HG03460 (cell line): ENCODE results near the gene ADAMTS14.
"Not testable (repeated sequence)": the region's sequence is repeated elsewhere in the genome, so short reads cannot be mapped to it uniquely, and the experiment has no call there.

Experiments used
- ATAC-seq: cut with Tn5 transposase; IDR thresholded peaks from one replicate; pipeline ENCODE4 v1.9.1; 2021; ENCODE audit not compliant: unreplicated experiment

Gene ADAMTS14

DNA sequence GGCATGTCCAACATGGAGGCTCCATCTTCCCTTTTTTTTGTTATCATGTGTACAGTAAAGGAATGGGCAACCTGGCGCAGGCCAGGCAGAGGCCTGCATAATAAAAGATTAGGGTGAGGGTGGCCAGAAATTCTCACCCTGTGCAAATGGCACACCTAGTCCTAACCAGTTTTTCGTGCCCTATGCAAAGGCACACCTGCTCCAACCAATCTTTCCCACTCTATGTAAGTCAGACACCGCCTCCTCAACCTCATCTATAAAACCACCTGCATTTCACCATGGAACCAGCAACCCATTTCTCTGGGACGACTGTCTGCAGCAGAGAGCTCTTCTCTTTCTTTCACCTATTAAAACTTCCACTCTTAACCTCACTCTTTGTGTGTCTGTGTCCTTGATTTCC, 96.8 kb downstream of the ADAMTS14 start:
- no peak for ATAC-seq

DNA sequence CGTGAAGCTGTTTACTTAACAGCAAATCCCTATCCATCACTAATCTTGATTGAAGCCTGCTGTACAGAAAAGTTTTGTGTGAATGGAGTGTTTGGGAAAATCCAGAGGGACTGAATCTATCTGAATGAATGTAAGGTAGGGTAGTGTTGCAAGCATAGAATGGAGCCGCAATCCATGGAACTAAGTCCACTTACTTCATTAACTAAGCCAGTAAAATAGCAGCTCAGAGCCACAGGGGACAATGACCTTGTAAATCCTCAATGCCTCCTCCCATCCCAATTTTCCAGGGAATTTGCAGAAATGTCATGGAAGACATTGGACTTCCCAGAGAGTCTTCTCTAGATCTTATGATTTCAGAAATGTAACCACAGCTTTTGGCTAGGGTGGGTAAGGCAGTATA, 97.7 kb downstream of the ADAMTS14 start:
- no peak for ATAC-seq

DNA sequence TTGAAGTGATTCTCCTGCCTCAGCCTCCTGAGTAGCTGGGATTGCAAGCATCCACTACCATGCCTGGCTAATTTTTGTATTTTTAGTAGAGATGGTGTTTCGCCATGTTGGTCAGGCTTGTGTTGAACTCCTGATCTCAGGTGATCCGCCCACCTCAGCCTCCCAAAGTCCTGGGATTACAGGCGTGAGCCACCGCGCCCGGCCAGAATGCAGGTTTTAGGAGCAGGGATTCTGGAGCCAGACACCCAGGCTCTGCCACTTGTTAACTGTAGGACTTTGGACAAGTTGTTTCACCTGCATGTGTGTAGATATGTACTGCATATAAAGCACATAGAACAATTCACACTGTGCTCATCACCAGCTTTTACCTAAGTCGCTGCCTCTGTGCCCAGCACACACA, 98.2 kb downstream of the ADAMTS14 start:
- ATAC-seq, result not testable (repeated sequence)

DNA sequence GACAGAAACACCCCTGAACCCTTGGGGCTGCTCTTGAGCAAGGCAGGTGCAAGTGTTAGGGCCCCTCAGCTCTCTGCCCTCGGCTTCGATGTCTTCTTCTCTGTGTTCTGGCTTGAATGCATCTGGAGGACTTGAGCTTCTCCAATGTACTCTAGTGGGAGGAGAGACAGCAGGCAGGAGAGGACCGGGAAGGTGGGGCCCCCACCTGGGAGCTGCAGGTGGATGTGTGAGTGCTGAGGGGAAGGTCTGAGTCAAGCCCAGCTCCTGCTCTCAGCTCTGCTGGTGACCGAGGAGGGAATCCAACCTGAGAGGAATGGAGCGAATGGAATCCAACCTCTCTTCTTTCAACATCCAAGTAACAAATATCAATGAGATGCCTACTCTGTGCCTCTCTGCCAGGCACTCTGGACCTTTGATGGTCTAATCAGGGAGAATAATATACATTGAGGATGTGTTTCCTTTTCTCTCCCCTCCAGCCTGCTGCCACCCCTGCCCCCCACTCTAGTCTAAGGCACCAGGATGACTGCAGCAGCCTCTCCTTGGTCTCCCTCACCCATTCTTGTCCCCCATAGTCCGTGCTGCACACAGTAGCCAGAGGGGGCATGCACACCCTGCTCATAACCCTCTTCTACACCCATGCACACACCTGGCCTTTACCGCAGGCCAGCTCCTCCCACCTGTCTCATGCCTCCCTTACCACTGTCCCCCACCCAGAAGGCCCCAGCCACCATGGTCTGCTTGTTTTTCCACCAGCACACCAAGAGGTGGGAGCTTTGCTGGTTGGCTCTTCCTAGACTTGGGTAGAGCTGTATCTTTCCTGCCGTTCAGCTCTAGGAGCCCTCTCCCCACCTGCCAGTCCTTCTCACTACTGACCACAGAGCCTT, 99.2 kb downstream of the ADAMTS14 start:
- no peak for ATAC-seq

DNA sequence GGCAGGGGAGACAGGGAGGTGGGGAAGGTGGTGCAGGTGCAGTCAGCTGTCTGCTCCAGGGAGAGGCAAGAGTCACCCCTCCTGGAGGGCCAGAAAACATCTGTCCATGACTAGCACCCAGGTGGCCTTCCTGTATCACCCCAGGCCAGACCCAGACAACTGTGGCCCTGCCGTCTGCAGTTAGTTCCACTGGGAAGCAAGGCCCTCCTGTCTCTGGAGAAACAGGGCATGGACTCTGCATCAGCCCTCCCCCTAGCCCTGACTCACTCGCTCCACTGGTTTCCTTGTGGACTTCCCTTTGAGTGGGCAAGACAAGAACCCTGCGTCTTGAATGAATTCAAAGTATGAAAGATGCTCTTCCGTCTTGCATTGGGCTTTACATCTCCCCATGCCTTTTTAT, 100.3 kb downstream of the ADAMTS14 start:
- no peak for ATAC-seq

DNA sequence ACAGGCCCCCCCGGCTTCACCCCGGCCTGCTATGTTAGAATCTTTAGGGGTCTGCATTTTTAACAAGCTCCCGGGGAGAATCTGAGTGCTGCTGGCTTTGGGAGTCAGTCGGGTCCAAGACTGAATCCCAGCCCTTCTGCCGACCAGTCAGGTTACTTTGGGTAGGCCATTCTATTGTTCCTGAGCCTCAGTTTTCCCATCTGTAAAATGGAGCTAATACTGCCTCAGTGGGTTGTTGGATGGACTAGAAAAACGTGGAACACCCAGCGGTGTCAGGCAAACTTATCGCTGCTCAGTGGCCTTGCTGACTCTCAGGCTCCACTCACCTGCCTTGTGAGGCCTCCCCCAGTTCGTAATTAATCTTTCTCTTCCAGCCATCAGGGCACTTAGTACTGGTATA, 101.2 kb downstream of the ADAMTS14 start:
- no peak for ATAC-seq

DNA sequence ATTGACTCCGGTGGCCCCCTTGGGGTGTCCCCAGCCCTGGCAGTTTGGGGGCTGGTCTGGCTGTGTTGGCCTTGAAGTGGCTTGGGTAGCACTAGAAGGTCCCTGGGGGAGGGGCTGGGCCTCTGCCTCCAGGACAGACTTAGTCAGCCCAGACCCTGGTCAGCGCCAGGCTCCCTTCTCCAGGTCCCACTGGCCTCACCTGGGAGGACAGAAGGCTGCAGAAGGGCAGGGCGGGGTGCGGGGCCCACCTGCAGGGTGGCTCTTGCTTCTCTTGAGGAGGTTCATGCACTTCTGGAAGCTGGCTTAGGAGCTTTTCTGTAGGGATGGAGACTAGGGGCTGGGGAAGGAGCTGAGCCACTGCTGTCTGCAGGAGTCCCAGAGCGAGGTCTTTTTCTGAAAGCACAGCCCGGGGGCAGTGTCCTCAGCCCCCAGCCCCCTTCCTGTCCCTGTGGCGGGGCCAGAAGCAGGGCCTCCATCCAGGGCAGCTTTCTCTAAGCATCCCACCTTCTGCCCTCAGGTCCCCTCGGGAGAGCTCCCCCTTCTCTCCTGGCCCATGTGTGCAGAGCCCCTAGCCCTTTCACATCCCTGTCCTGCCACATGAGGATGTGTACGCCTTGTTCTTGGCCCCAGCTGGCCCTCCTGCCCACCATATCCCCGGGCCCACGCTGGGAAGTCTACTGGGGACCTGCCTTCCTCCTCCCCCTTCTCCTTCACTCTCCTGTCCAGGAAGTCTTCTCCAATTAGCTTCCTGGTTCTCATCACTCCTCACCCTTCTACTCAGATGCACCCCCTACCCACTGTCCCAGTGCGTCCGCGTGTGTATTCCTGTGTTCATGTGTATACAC, 101.9 kb downstream of the ADAMTS14 start:
- no peak for ATAC-seq

DNA sequence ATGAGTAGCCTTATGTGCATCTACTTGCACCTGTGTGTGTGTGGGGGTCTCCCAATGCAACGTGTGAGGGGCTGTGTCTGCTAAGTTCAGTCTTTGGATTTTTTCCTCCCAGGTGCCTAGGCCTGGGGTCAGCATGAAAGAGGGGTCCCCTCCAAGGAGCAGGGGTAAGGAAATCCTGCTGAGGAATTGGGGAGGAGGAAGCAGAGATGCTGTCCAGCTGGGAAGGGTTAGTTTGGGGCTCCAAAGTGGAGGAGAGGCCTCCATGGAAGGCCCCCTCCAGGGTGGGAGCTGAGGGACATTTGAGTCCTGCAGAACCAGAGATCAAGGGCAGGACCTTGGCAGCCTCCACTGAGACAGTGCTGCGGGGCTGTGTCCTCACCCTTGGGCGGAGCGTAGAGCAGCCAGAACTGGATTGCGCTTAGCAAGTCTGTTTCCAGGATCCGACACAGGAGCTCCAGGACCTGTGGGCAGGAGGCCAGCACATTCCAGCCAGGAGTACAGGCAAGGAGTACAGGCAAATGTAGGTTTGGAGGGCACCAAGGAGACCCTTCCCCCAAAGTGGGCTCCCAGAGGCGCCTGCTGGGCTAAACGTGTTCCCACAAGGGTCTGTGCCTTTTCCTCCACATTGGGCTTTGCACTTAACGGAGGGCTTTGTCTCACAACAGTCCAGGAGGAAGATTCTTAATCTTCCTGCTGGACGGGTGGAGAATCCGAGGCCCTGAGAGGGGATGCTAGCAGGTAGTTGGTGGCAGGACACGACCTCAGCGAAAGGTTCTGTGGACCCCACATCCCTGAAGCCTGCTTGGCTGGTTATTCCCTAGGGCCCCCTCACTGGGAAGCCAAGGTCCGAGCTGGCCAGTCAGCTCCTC, 102.7 kb downstream of the ADAMTS14 start:
- ATAC-seq, result no peak

DNA sequence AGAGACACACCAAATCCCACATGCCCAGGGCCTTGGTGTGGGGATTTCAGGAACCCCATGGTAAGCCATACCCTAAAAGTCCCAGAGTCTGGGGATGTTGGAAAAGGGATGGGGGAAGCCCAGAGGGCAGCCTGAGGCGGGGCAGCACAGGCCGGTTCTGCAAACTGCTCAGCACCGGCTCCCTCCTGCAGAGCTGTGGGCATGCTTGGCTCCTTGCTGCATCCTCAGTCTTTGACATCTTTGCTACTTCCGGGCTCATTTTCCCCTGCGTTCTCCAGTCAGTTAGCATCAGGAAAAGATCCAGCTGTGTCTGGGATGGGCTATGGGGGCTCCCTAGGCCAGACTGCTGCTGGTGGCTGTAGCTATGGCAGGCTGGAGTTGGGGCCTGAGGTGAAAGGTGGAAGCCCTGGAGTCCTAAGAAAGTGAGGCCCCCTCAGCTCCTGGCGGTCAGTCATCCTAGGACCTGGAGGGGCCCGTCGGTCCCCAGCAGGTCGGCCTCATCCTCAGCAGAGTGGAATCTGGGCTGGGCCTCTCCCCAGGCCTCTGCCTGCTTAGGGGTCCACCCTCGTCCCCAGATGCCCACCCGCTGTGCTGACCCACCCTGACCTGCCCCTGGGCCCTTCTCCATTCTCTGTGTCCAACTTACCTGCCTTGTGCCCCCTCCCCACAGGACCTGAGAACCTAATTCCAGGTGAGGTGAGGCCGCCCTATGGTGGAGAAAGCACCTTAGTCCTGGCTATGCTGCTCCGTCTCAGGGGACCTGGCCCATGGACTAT, 103.6 kb downstream of the ADAMTS14 start:
- ATAC-seq, result no peak

DNA sequence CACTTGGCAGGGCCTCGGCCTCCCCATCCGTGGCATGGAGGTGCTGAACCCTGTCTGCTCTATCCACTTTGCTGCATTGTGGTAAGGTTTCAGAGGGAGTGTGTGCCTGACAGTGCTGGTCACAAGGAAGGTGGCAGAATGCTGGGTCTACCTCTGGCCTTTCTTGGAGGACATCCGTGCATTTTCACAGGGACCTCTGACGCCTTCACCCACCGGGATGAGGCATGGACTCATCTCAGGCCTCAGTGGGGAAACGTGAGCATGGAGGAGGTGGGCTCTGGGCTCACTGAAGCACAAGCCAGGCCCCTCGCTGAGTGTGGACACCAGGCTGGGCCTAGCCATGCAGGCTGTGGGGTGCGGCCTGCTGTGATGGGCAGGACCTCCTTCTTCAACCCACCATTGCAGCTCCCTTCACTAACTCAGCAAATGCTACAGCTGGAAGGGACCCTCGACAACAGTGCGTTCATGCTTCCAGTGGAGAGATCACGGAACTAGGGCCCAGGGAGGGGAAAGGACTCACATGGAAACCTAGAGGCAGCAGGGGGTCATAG, 104.2 kb downstream of the ADAMTS14 start:
- ATAC-seq, result no peak

DNA sequence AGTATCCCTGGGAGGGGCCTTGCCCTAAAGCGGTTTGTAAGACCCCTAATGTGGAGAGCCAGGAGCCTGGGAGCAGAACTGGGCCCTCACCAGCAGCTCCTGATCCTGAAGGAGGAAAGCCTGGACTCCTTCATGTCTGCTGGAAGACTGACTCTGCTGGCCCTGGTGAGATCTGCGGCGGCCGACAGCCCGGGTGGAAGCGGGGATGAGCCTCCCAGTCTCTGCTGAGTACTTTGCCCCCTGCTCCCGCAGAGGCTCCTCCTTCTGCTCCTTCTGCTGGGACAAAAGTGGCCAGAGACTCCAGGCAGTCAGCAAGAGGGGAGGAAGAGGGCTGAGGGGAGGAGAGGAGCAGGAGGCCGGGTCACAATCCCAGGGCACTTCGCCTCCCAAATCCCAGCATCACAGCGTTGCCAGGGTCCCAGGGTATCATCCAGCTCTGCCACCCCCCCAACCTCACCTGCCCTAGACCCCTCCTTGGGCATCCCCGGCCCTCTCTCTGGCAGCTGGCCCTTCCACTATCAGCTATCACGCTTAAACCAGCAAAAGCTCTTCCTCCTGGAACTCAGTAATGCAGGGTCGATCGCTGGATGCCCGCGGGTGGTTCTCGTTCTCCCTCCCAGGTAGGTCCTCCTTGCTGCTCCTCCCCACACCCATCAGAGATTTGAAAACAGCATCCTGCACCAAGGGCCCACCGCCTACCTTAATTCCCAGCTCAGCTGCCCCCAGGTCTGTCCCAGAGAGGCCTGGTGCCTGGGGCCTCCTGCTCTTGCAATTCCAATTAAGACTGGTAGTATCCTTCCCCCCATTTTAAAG, 105.0 kb downstream of the ADAMTS14 start:
- ATAC-seq, result no peak

DNA sequence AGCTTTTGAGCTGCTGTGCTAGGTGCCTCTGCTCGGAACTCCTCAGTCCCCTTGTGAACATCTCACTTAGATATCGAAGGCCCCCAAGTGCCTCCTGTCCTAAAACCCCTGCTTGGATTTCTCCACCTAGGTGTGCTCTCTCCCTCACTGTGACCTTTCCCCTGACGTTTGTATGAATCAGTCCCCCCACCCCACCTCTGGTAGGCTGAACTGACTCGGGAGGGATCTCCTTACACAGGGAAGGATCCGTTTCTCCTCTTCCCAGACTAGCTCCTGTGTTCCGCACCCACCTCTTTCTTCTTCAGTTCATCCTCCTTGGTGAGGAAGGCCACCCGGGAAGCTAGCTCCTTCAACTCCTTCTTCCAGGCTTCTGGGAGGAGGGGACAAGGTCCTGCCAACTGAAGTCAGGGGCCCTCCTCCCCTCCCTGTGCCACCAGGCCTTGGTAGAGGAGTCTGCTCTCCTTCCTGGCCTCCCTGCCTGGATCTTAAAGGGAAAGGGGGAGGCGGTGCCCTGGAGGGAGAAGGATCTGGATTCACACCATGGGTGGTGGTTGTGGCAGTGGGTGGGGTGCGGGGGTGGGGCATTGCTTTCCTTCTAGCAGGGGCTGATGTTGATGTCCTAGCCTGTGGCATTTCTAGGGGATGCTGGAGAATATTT, 106.1 kb downstream of the ADAMTS14 start:
- no peak for ATAC-seq

DNA sequence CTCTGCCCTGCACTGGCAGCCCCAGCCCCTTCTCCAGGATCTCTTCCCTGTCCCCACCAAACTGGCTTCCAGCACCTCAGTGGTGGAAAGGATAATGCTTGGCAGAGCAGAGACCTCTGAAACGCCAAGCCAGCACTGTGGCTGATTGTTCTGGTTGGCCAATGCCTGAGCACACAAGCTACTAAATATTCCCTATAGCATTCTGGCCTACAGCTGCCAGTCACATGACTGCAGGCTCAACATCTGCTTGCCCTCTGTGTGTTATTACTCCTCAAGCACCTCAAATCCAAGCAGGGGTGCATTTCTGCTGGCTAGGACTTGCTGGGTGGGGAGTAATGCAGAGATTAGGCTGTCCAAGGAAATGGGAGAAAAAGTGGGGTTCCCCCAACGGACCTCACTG, 106.8 kb downstream of the ADAMTS14 start:
- ATAC-seq, result no peak

DNA sequence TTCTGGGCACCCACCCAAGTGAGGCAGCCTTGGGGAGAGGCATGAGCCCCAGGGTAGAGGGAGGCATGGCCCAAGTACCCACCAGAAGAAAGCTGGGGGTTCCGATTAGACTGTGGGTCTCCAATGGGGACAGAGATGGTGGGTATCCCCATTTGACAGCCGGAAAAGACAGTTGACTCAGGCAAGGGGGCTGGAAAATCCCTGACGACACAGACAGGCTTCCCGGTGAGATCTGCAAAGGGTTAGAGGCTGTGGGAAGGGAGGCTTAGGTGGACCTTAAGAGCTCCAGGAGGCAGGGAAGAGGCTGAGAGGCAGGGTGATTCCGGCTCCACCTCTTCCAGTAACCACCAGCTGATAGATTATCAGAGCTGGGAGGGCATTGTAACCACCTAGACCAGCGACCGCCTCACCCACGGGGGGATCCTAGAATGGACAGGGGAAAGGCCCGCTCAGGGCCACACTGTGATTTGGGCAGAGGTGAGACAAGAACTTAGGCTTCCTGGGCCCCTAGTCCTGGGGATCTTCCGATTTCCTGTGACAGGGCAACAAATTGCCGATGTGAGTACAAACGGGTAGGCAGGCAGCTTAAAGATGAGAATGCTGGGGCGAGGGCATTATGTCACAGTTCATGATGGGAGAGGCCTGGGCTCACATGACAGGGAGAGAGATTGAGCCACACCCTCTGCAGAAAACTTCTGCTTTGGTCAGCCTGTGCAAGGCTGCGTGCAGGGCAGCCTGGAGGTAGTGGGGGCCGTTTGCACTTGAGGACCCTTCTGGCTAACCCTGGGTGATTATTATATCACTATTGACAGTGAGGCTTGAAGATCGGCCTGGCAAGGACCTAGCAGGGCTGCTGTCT, 107.4 kb downstream of the ADAMTS14 start:
- no peak for ATAC-seq

DNA sequence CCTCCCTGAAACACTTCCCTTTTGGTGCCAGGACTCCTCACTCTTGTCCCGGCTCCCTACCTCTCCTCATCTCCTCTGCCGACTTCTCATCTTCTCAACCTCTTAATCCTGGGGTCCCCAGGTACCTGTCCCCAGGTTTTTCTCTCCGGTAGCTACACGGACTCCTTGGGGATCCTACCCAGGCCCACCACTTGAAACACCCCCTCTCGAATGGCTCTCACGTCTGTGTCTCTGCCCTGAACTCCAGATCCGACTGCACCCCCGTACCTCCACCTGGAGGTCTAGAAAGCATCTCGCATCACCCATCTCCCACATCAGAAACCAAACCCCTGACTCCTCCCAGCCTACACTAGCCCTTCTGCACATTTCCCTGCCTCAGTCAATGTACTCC, 108.1 kb downstream of the ADAMTS14 start:
- no peak for ATAC-seq

DNA sequence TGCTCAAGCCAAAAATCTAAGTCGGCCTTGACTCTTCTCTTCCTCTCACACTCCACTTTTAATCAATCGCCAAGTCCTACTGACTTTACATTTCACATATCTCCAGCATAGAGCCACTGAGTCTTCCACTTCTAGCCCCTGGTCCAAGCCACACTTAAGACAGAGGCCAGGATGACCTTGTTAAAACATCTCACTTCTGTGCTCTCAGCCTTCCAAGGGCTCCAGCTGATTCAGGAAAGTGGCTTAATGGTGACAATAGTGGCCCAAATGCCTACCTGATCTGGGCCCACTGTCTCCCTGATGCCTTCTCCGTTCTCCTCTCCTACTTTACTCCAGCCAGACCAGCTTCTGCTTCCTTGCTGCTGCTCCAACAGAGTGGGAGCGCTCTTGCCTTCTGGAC, 108.5 kb downstream of the ADAMTS14 start:
- no peak for ATAC-seq

DNA sequence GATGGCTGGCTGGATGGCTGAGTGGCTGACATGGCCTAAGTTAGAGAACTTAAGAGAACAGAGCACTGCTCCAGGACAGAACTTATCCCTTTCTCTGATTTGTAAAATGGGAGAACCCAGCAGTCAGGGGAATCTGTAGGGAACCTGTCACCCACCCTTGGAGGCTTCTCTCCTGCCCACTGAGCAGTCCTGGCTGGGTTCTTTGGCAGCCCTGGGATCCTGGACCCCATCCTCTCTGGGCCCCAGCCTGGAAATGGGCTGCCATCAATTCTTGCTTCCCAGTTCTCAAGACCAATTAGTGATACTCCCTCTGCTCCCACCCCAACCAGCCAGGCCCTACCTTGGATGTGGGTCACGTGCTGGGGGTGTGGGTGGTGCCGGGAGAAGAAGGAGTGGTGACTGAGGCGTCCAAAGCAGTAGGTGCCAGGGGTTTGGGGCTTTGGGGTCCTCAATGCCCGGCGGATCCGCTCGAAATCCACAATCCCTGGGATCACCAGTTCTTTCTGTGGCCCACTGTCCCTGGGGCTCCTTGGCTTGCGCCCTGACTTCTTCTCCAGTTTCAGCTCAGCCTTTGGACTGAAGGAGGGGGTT, 109.2 kb downstream of the ADAMTS14 start:
- no peak for ATAC-seq
